Small intestine (tissue), 7 donors: ENCODE measurements around the gene NR1H4. TPM values are rescaled to one million over a fixed set of nuclear protein-coding genes. Genes with fewer than 3 reads are reported as not detected.
A peak's percentile ranks its signal among the peaks of the same experiment; 100 is the strongest.
"Not testable (repeated sequence)": the region's sequence is repeated elsewhere in the genome, so short reads cannot be mapped to it uniquely, and the experiment has no call there.

ENCODE experiments used
- DNase-seq, 2 donors: peaks; one replicate each; pipeline versions ENCODE4 v3.0.0 to v3.0.0-alpha.2; 2013
- FAIRE-seq: peaks from 2 replicates; lab custom pipeline; 2012; peaks lifted over from hg19 to GRCh38; lab: Jason Lieb, UNC
- H3K27ac ChIP-seq, 3 donors: one replicate each; pipeline ENCODE4 v1.5.1; 2013; ENCODE audit warnings: low read length in 2 of 3, mild to moderate bottlenecking in 2 of 3, control low read depth in 1 of 3, inconsistent platforms in 1 of 3, low read depth in 1 of 3, moderate library complexity in 1 of 3
- H3K27me3 ChIP-seq, 3 donors: one replicate each; pipeline ENCODE4 v1.6.1; 2013; ENCODE audit warnings: low read length in 3 of 3, inconsistent platforms in 1 of 3; ENCODE audit not compliant: control insufficient read depth in 3 of 3, insufficient read depth in 3 of 3
- H3K36me3 ChIP-seq, 3 donors: one replicate each; pipeline ENCODE4 v1.6.1; 2013; ENCODE audit warnings: low read length in 3 of 3, inconsistent platforms in 1 of 3, low read depth in 1 of 3, mild to moderate bottlenecking in 1 of 3, moderate library complexity in 1 of 3; ENCODE audit not compliant: control insufficient read depth in 3 of 3, insufficient read depth in 2 of 3
- H3K4me1 ChIP-seq, 3 donors: one replicate each; pipeline ENCODE4 v1.6.1; 2013; ENCODE audit warnings: low read length in 2 of 3, inconsistent platforms in 1 of 3, low read depth in 1 of 3, mild to moderate bottlenecking in 1 of 3, moderate library complexity in 1 of 3; ENCODE audit not compliant: control insufficient read depth in 3 of 3, insufficient read depth in 2 of 3
- H3K4me3 ChIP-seq, 3 donors: one replicate each; pipeline ENCODE4 v1.5.1; 2013; ENCODE audit warnings: low read length in 3 of 3, control low read depth in 1 of 3, inconsistent platforms in 1 of 3, low read depth in 1 of 3, mild to moderate bottlenecking in 1 of 3, moderate library complexity in 1 of 3
- H3K9me3 ChIP-seq, 2 donors: one replicate each; pipeline ENCODE4 v1.6.1; 2013; ENCODE audit warnings: low read depth in 1 of 2, low read length in 1 of 2; ENCODE audit not compliant: control insufficient read depth in 2 of 2, insufficient read depth in 1 of 2
- WGBS, 3 donors: extraction: QIAGEN DNeasy Blood & Tissue Kit; methylation state at CpG; one replicate each; pipeline ENCODE4 v1.1.7; 2013; 5-methylcytosine and 5-hydroxymethylcytosine counted together
- polyA plus RNA-seq, 4 donors: library from polyadenylated mRNA; stranded (reverse) in 3 of 4; unstranded in 1 of 4; fragments of 200-250 nt in 3 of 4; fragments of 120-200 nt in 1 of 4; gene quantifications; one replicate each; pipeline versions ENCODE4 v1.2.1 to v1.2.3, GENCODE V29; 2013
- donor health status: healthy with polysubstance abuse.
- donor health status: control.
- donor health status: control.
- donor health status: Bipolar disorder and iron deficiency.
- donor health status: healthy.

NR1H4 gene
- polyA plus RNA-seq, 4 donors: 16.5 to 139 (median 45.0) TPM

- WGBS, 3 donors: 32 to 59% (median 52%) methylated on average over 4 of the region's 4 CpGs
- not testable (repeated sequence) for DNase-seq, H3K27me3 ChIP-seq, H3K36me3 ChIP-seq, FAIRE-seq, H3K9me3 ChIP-seq
- Histone ChIP-seq H3K4me1 (peaks cover 7 to 19% (median 9%) of the 10 kb centered on the region in 3 donors), H3K27ac (peak overlapping the region in 1 of 3 donors; percentile 87), H3K4me3 (peak overlapping the region in 1 of 3 donors; percentile 66)
These were observed 29.1 kb downstream of the NR1H4 start for GRCh38 chr12:100502718-100503117.

GRCh38 chr12:100503228-100503628 lies 29.6 kb downstream of the NR1H4 start:
- H3K27ac ChIP-seq: peak overlapping the region; percentile 78 to 87 (median 84)
- 20 to 55% (median 37%) methylated on average over 6 of the region's 6 CpGs for WGBS, 3 donors
- H3K4me3 ChIP-seq: peak overlapping the region in 2 of 3 donors; percentile 44 to 66

DNA sequence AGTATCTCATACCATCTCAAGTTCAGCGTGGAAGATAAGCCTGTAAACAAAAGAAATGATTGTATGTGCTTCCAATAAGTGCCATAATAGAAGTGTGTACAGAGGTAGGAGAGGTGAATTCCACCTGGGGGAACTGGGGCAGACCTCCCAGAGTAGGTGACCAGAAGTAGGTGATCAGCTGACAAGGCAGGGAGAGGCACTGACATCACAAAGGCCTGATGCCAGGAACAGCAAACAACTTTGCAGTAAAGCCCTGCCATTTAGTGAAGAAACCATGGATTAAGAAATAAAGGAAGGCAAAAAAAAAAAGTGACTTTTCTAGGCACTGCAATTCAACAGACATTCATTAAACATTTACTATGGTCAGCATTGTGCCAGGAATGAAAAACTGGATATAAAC lies 31.1 kb downstream of the NR1H4 start:
- H3K9me3 ChIP-seq: no peaks in the 10 kb centered on the region
- no peaks in the 10 kb centered on the region for H3K27me3 ChIP-seq
- FAIRE-seq (no peak), DNase-seq (peak; percentile 68 to 79)
- peaks cover 0 to 9% (median 0%) of the 10 kb centered on the region in 3 donors for H3K36me3 ChIP-seq
- H3K4me1 ChIP-seq: peaks cover 3 to 16% (median 6%) of the 10 kb centered on the region in 3 donors
- 10 to 51% (median 30%) methylated on average over 1 of the region's 1 CpG for WGBS, 3 donors
- H3K4me3 ChIP-seq: peak overlapping the region in 2 of 3 donors; percentile 44 to 66
- H3K27ac ChIP-seq: peak overlapping the region; percentile 74 to 87 (median 78)

More at GRCh38 chr12:100503228-100503628, 29.6 kb downstream of the NR1H4 start:
- FAIRE-seq (peak; percentile 41), DNase-seq (peak; percentile 81 to 82)
- Histone ChIP-seq H3K36me3 (peaks cover 0 to 6% (median 0%) of the 10 kb centered on the region in 3 donors), H3K27me3 (no peaks in the 10 kb centered on the region), H3K9me3 (no peaks in the 10 kb centered on the region), H3K4me1 (peaks cover 7 to 16% (median 9%) of the 10 kb centered on the region in 3 donors)

DNA sequence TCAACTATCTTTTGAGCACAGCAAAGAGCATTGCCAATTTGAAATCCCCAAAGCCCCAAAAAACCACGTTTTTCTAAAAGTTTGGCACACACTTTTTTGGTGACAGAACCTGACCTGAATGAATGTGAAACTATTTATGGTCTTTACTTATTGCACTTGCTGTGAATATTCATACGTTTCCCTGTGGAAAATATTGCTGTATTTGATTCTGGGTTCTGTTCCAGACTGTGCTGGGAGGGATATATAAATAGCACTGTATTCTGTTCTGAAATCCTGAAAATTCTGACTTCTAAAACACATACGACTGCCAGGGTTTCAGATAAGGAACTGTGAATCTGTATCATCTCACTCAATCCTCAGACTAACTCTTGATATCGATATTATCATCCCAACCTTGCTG lies 35.1 kb downstream of the NR1H4 start:
- DNase-seq: no peak
- 60 to 72% (median 62%) methylated on average over 4 of the region's 4 CpGs for WGBS, 3 donors
- Histone ChIP-seq H3K27me3 (no peaks in the 10 kb centered on the region), H3K9me3 (no peaks in the 10 kb centered on the region), H3K4me3 (no peak overlapping the region), H3K4me1 (peaks cover 0 to 3% (median 3%) of the 10 kb centered on the region in 3 donors), H3K36me3 (peaks cover 0 to 24% (median 2%) of the 10 kb centered on the region in 3 donors), H3K27ac (no peak overlapping the region)
- FAIRE-seq: no peak

GRCh38 chr12:100512692-100513091 lies 39.0 kb downstream of the NR1H4 start:
- Histone ChIP-seq H3K9me3 (no peaks in the 10 kb centered on the region), H3K27ac (no peak overlapping the region), H3K4me3 (no peak overlapping the region), H3K27me3 (no peaks in the 10 kb centered on the region), H3K4me1 (peaks cover 0 to 3% (median 0%) of the 10 kb centered on the region in 3 donors), H3K36me3 (peaks cover 0 to 25% (median 4%) of the 10 kb centered on the region in 3 donors)
- WGBS, 3 donors: 70 to 78% (median 75%) methylated on average over 3 of the region's 3 CpGs
- DNase-seq: no peak
- FAIRE-seq: no peak

DNA sequence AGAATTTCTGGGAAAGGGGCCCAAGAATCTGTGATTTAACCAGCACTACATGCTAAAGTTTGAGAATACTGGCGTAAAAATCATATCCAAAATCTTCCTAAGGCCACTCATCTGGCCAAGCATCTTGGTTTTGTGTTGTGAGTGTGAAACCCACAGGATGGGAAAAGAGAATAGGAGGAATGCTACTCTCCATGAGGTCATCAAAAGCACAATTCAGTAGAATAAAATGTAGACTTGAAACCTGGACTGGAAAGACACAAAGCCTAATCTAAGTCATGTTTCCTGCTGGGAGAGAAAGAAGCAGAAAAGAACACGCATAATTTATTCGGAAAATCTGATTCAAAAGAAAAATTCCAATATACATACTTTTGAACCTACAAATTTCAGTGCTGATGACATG lies 42.3 kb downstream of the NR1H4 start:
- Histone ChIP-seq H3K27ac (no peak overlapping the region), H3K4me1 (no peaks in the 10 kb centered on the region), H3K9me3 (no peaks in the 10 kb centered on the region), H3K27me3 (no peaks in the 10 kb centered on the region), H3K4me3 (no peak overlapping the region), H3K36me3 (peaks cover 0 to 33% (median 2%) of the 10 kb centered on the region in 3 donors)
- FAIRE-seq: no peak
- DNase-seq: no peak
- WGBS, 3 donors: 95 to 99% (median 98%) methylated on average over 3 of the region's 3 CpGs

DNA sequence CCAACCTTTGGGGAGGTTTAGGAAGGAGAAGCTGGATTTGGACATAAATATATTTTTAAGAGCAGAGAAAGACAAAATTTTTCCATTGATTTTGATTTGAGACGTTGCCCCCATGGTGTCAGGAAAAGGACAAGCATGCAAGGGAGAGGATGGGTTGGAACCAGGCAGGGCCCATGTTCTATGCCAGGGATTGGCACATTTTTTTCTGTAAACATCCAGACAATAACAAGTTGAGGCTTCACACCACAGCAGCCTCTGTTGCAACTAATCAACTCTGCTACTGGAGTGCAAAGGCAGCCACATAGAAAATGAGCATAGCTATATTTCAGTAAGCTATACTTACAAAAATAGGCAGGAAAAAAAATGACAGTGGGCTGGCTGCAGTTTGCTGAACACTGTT lies 44.7 kb downstream of the NR1H4 start:
- no peak for DNase-seq
- 80 to 90% (median 83%) methylated on average over 1 of the region's 1 CpG for WGBS, 3 donors

GRCh38 chr12:100520048-100520769 lies 46.5 kb downstream of the NR1H4 start:
- H3K36me3 ChIP-seq: peaks cover 0 to 28% (median 0%) of the 10 kb centered on the region in 3 donors
- no peak for FAIRE-seq
- H3K4me1 ChIP-seq: peaks cover 0 to 5% (median 0%) of the 10 kb centered on the region in 3 donors
- H3K4me3 ChIP-seq: no peak overlapping the region
- WGBS, 3 donors: 72 to 89% (median 75%) methylated on average over 10 of the region's 10 CpGs
- peak overlapping the region in 1 of 3 donors; percentile 46 for H3K27ac ChIP-seq
- H3K9me3 ChIP-seq: no peaks in the 10 kb centered on the region
- no peaks in the 10 kb centered on the region for H3K27me3 ChIP-seq
- DNase-seq: no peak

More for the DNA sequence above, 44.7 kb downstream of the NR1H4 start:
- Histone ChIP-seq H3K27me3 (no peaks in the 10 kb centered on the region), H3K9me3 (no peaks in the 10 kb centered on the region), H3K4me3 (no peak overlapping the region), H3K36me3 (peaks cover 0 to 22% (median 2%) of the 10 kb centered on the region in 3 donors), H3K4me1 (no peaks in the 10 kb centered on the region), H3K27ac (no peak overlapping the region)
- FAIRE-seq: no peak
